Measurements from ENCODE around the gene PEMT.

GRCh38 chr17:17553217-17554195 lies 38.0 kb downstream of the PEMT start:
- TF ChIP-seq REST (IDR thresholded peaks at IDR 0.05; ENCODE audit: insufficient replicate concordance, low read depth) (no peak), CTCF (IDR thresholded peaks at IDR 0.05; ENCODE audit: insufficient read depth, low read length) (no peak)
